MM.1S (cell line): Measurements from ENCODE around the gene USP25.

Source experiments
- DNase-seq: peaks from one replicate; pipeline ENCODE4 v3.0.0-alpha.2; 2015
- H2AFZ ChIP-seq: fragments of 300-600 bp; sonication (generic); 2 replicates; pipeline ENCODE4 v1.6.0; 2016; ENCODE audit warnings: antibody characterized with exemption, low read length
- H3F3A ChIP-seq: fragments of 300-600 bp; sonication (generic); 2 replicates; pipeline ENCODE4 v1.6.1; 2016; ENCODE audit warnings: mild to moderate bottlenecking, antibody characterized with exemption, low read length, moderate library complexity, mixed read lengths; ENCODE audit not compliant: insufficient read depth
- H3K27ac ChIP-seq: fragments of 300-600 bp; sonication (generic); 2 replicates; pipeline ENCODE4 v1.5.1; 2016; ENCODE audit warnings: mild to moderate bottlenecking, low read length
- H3K27me3 ChIP-seq: fragments of 300-600 bp; sonication (generic); replicated peaks from 2 replicates; pipeline ENCODE4 v1.6.0; 2016; ENCODE audit warnings: low read length; ENCODE audit not compliant: insufficient read depth
- H3K36me3 ChIP-seq: fragments of 300-600 bp; sonication (generic); replicated peaks from 2 replicates; pipeline ENCODE4 v1.6.1; 2016; ENCODE audit warnings: mild to moderate bottlenecking, low read length, mixed read lengths; ENCODE audit not compliant: insufficient read depth
- H3K4me1 ChIP-seq: fragments of 300-600 bp; sonication (generic); 2 replicates; pipeline ENCODE4 v1.6.1; 2016; ENCODE audit warnings: low read length, mixed read lengths
- H3K4me2 ChIP-seq: fragments of 300-600 bp; sonication (generic); 2 replicates; pipeline ENCODE4 v1.6.0; 2016; ENCODE audit warnings: low read depth, low read length
- H3K4me3 ChIP-seq: fragments of 300-600 bp; sonication (generic); 2 replicates; pipeline ENCODE4 v1.5.1; 2016; ENCODE audit warnings: low read length, mixed read lengths
- H3K79me2 ChIP-seq: fragments of 300-600 bp; sonication (generic); 2 replicates; pipeline ENCODE4 v1.6.1; 2016; ENCODE audit warnings: mixed run types, low read length, mixed read lengths
- H3K9ac ChIP-seq: fragments of 300-600 bp; sonication (generic); 2 replicates; pipeline ENCODE4 v1.6.1; 2016; ENCODE audit warnings: low read length, mixed read lengths
- H3K9me2 ChIP-seq: fragments of 300-600 bp; sonication (generic); replicated peaks from 2 replicates; pipeline ENCODE4 v1.6.1; 2016; ENCODE audit warnings: mild to moderate bottlenecking, low read length, mixed read lengths; ENCODE audit not compliant: insufficient read depth
- H3K9me3 ChIP-seq: fragments of 300-600 bp; sonication (generic); replicated peaks from 2 replicates; pipeline ENCODE4 v1.6.1; 2016; ENCODE audit warnings: mild to moderate bottlenecking, low read length, mixed read lengths; ENCODE audit not compliant: insufficient read depth
- H4K20me1 ChIP-seq: fragments of 300-600 bp; sonication (generic); 2 replicates; pipeline ENCODE4 v1.6.1; 2016; ENCODE audit warnings: mild to moderate bottlenecking, low read length, moderate library complexity, mixed read lengths; ENCODE audit not compliant: insufficient read depth
- EZH2 ChIP-seq: fragments of 300-600 bp; sonication (generic); optimal IDR thresholded peaks from 2 replicates; pipeline ENCODE3; 2017; ENCODE audit warnings: low read depth, mild to moderate bottlenecking, antibody characterized with exemption, low read length, mixed read lengths
- EZH2phosphoT487 ChIP-seq: fragments of 300-600 bp; sonication (generic); IDR thresholded peaks from 2 replicates; pipeline ENCODE4 v1.6.1; 2018; ENCODE audit warnings: antibody characterized with exemption, low read length
- TF ChIP-seq, protein P1 (sequence below): fragments of 300-600 bp; sonication (generic); IDR thresholded peaks from 2 replicates; pipeline ENCODE4 v1.5.1; 2016; ENCODE audit warnings: antibody characterized with exemption, low read length, mixed read lengths

The USP25 gene

DNA sequence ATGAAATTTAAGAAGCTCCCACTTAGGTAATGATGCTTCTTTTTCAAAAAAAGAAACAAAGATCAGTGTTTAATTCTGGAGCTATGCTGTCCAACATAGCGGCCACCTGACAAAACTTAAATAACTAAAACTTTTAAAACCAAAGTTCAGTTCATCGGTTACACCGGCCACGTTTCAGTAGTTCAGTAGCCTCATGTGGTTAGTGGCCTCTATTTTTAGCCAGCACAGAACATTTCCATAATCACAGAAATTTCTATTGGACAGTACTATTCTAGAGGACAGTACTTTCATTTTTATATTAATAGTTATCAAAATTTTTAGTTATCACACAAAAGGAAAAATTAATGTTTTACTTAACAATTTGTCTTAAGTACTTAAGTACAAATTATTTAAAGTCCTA lies 141.0 kb downstream of the USP25 start:
- Histone ChIP-seq H3K4me3 (no peak overlapping the region), H2AFZ (no peak overlapping the region), H3F3A (no peaks in the 10 kb centered on the region), H3K9me3 (no peaks in the 10 kb centered on the region), H3K9ac (no peak overlapping the region), H3K27ac (no peak overlapping the region), H3K9me2 (no peaks in the 10 kb centered on the region), H3K4me1 (no peaks in the 10 kb centered on the region), H3K36me3 (peaks cover 4% of the 10 kb centered on the region; the same call in 1 of the 2 replicates), H3K27me3 (no peaks in the 10 kb centered on the region), H3K79me2 (no peaks in the 10 kb centered on the region), H4K20me1 (no peaks in the 10 kb centered on the region), H3K4me2 (no peak overlapping the region)
- TF ChIP-seq EZH2phosphoT487 (no peak), EZH2 (no peak)
- TF ChIP-seq, protein P1, sequence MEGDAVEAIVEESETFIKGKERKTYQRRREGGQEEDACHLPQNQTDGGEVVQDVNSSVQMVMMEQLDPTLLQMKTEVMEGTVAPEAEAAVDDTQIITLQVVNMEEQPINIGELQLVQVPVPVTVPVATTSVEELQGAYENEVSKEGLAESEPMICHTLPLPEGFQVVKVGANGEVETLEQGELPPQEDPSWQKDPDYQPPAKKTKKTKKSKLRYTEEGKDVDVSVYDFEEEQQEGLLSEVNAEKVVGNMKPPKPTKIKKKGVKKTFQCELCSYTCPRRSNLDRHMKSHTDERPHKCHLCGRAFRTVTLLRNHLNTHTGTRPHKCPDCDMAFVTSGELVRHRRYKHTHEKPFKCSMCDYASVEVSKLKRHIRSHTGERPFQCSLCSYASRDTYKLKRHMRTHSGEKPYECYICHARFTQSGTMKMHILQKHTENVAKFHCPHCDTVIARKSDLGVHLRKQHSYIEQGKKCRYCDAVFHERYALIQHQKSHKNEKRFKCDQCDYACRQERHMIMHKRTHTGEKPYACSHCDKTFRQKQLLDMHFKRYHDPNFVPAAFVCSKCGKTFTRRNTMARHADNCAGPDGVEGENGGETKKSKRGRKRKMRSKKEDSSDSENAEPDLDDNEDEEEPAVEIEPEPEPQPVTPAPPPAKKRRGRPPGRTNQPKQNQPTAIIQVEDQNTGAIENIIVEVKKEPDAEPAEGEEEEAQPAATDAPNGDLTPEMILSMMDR = no peak
- no peak for DNase-seq

DNA sequence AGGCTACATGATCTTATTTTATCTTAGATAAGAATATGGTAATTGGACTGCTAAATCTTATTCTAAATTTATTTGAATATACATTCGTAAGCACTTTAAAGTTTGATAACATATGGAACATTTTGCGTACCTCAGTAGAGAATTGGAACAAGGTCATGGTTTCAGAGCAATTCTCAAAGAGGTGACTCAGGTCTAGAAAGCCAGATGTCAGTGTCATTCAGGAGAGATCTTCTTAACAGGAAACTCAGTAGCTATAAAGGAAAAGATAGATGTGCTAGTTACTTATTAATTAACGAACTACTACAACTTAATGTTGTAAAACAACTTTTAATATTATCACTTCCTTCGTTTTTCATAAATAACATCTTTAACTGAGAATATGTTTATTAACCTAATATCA lies 142.5 kb downstream of the USP25 start:
- H3K9ac ChIP-seq = no peak overlapping the region
- no peaks in the 10 kb centered on the region for H3K27me3 ChIP-seq
- no peak overlapping the region for H3K4me3 ChIP-seq
- no peaks in the 10 kb centered on the region for H3F3A ChIP-seq
- no peak overlapping the region for H2AFZ ChIP-seq
- H3K36me3 ChIP-seq = peaks cover 4% of the 10 kb centered on the region; the same call in 1 of the 2 replicates
- no peaks in the 10 kb centered on the region for H3K9me3 ChIP-seq
- no peaks in the 10 kb centered on the region for H3K79me2 ChIP-seq
- H3K4me2 ChIP-seq = no peak overlapping the region
- H3K27ac ChIP-seq = no peak overlapping the region
- TF ChIP-seq, protein P1 = no peak
- TF ChIP-seq EZH2 = no peak
- TF ChIP-seq EZH2phosphoT487 = no peak
- no peaks in the 10 kb centered on the region for H4K20me1 ChIP-seq
- H3K4me1 ChIP-seq = no peaks in the 10 kb centered on the region
- H3K9me2 ChIP-seq = no peaks in the 10 kb centered on the region
- DNase-seq = no peak

- no peaks in the 10 kb centered on the region for H3K27me3 ChIP-seq
- no peak overlapping the region for H3K4me3 ChIP-seq
- no peak overlapping the region for H3K27ac ChIP-seq
- no peaks in the 10 kb centered on the region for H3F3A ChIP-seq
- no peak overlapping the region for H3K4me2 ChIP-seq
- H3K36me3 ChIP-seq = peaks cover 4% of the 10 kb centered on the region; the same call in 1 of the 2 replicates
- no peak for DNase-seq
- H3K9me3 ChIP-seq = no peaks in the 10 kb centered on the region
- no peaks in the 10 kb centered on the region for H3K79me2 ChIP-seq
- H2AFZ ChIP-seq = no peak overlapping the region
- H3K9me2 ChIP-seq = no peaks in the 10 kb centered on the region
- no peaks in the 10 kb centered on the region for H3K4me1 ChIP-seq
- H4K20me1 ChIP-seq = no peaks in the 10 kb centered on the region
- TF ChIP-seq, protein P1 = no peak
- no peak for TF ChIP-seq EZH2
- TF ChIP-seq EZH2phosphoT487 = no peak
- no peak overlapping the region for H3K9ac ChIP-seq
Observed at GRCh38 chr21:15874615-15875014, 144.8 kb downstream of the USP25 start.
